ENCODE results near the gene NDRG2. TPM values are rescaled to one million over a fixed set of nuclear protein-coding genes. Genes with fewer than 3 reads are reported as not detected.

NDRG2 gene
- total and polyA plus RNA-seq, 9 donors: 355 to 703 (median 433) TPM

DNA sequence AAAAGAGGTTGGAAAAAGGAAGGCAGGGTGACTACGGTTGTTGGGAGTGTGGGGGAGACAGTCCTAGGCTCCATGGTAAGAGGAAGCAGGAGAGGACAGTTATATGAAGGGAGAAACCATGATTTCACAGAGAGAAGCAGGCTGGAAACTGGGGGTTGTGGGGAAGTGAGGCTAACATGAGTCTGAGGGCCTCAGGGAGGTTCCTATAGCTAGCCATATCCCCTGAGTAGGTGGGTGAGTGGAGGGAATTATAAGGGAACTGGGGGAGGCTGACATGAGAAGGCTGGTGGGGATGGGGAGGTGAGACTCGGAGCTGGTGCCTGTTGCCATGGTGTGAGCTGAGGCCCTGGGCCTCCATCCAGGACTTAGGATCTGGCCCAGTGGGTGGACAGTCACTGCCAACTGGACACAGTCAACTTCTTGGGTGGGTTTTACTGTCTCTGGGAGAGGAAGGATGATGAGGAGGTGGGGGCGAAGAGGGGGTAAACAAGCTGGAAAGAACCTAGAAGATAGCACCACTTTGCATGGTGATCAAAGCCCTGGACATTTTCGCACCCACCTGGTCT lies 8.4 kb upstream of the NDRG2 start:
- no peak overlapping the region for H3K4me3 ChIP-seq
- no peaks in the 10 kb centered on the region for H3K9me3 ChIP-seq
- H3K27me3 ChIP-seq: no peaks in the 10 kb centered on the region
- intact Hi-C loops (cut with DNase I): no loop called here
- no peaks in the 10 kb centered on the region for H3K36me3 ChIP-seq
- H3K4me1 ChIP-seq (ENCODE audit: insufficient read depth): peaks cover 23% of the 10 kb centered on the region
- TF ChIP-seq, protein P1, sequence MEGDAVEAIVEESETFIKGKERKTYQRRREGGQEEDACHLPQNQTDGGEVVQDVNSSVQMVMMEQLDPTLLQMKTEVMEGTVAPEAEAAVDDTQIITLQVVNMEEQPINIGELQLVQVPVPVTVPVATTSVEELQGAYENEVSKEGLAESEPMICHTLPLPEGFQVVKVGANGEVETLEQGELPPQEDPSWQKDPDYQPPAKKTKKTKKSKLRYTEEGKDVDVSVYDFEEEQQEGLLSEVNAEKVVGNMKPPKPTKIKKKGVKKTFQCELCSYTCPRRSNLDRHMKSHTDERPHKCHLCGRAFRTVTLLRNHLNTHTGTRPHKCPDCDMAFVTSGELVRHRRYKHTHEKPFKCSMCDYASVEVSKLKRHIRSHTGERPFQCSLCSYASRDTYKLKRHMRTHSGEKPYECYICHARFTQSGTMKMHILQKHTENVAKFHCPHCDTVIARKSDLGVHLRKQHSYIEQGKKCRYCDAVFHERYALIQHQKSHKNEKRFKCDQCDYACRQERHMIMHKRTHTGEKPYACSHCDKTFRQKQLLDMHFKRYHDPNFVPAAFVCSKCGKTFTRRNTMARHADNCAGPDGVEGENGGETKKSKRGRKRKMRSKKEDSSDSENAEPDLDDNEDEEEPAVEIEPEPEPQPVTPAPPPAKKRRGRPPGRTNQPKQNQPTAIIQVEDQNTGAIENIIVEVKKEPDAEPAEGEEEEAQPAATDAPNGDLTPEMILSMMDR (IDR thresholded peaks at IDR 0.05): no peak
- TF ChIP-seq EP300 (IDR thresholded peaks at IDR 0.05): no peak
- TF ChIP-seq POLR2A (IDR thresholded peaks at IDR 0.05): no peak
- H3K27ac ChIP-seq: no peak overlapping the region
- WGBS, 3 donors: 82 to 94% (median 89%) methylated on average over 4 of the region's 4 CpGs
- no peak for DNase-seq

DNA sequence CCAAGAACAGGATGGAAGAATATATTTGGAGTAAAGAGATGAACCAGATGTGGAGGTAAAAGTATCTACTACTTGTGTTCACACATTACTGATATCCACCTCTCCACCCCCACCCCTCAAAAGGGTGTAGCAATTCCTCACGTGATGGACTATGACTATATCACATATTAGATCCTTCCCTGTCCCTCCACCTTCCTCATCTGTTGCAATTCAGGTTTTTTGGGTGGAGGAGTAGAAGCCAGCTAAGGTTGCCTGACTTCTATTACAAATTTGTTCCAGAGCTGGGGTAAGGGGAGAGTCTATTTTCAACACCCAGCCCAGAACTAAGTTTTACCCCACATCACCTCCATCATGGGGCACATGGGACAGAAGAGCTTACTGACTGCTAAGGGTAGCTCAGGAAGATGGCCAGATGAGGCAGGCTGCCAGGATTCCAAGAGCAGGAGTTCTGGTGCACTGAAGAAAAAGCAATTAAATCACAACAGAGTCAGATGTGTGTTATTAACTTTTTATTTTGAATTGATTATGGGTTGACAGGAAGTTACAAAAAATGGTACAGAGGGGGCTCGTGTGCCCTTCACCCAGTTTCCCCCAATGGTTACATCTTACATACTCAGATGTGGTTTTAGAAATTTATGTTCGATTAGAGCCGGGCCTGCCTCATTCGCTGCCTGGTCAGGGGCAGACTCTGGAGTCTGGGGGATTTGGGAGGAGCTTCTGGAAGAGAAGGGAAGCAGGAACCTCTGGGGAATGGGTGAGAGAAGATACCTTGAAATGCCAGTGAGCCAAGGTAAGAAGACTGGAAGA lies 7.7 kb upstream of the NDRG2 start:
- intact Hi-C loops (cut with DNase I): no loop called here
- Histone ChIP-seq H3K27me3 (no peaks in the 10 kb centered on the region), H3K36me3 (no peaks in the 10 kb centered on the region), H3K27ac (no peak overlapping the region), H3K9me3 (no peaks in the 10 kb centered on the region), H3K4me1 (ENCODE audit: insufficient read depth) (peaks cover 19% of the 10 kb centered on the region), H3K4me3 (no peak overlapping the region)
- DNase-seq: no peak
- TF ChIP-seq POLR2A (IDR thresholded peaks at IDR 0.05) (no peak), EP300 (IDR thresholded peaks at IDR 0.05) (no peak)
- TF ChIP-seq, protein P1 (IDR thresholded peaks at IDR 0.05): no peak
- WGBS, 3 donors: 73 to 84% (median 77%) methylated on average over 5 of the region's 5 CpGs

DNA sequence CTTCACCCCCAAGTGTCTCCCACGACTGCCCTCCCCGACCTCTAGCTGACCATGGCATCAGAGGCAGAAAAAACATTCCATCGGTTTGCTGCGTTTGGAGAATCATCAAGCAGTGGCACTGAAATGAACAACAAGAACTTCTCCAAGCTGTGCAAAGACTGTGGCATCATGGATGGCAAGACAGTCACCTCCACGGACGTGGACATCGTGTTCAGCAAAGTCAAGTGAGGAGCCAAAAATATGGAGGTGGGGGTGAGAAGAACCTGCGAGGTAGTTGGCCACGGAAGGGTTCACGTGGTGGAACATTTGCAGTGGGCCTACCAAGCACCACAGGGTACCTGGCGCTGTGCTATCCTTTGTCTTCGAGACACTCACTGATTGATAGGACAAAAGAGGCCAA lies 5.7 kb upstream of the NDRG2 start:
- Histone ChIP-seq H3K4me3 (no peak overlapping the region), H3K4me1 (ENCODE audit: insufficient read depth) (peaks cover 26% of the 10 kb centered on the region), H3K27ac (no peak overlapping the region), H3K9me3 (no peaks in the 10 kb centered on the region), H3K27me3 (no peaks in the 10 kb centered on the region), H3K36me3 (no peaks in the 10 kb centered on the region)
- no peak for DNase-seq
- TF ChIP-seq POLR2A (IDR thresholded peaks at IDR 0.05) (no peak), EP300 (IDR thresholded peaks at IDR 0.05) (no peak)
- TF ChIP-seq, protein P1 (IDR thresholded peaks at IDR 0.05): no peak
- WGBS, 3 donors: 84 to 91% (median 90%) methylated on average over 12 of the region's 12 CpGs
- intact Hi-C loops (cut with DNase I): no loop called here

DNA sequence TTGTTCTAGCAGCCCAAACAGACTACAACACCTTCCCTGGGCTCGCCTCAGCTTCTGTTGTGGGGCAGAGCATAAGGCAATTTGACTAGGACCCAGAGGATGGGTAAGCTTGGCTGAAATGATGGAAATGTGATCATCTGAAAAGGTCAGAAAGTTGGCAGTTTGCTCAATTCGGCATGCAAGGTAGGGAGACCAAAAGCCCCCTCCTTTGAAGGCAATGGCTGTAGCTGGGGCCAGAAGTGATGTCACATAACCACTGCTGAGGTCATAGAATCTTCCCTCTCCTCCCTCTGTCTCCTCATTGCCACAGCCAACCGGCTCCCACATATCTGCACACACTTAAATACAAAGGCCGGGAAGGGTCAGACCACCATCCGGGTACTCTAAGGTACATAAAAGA lies 5.1 kb upstream of the NDRG2 start, which contains the start of gene TPPP2:
TSS of gene TPPP2 (plus strand) at position 301 of the 400 bp plus-strand sequence. CDS start 365 bp downstream, outside the sequence.
- no peak within 1 kb of the TSS for H3K27ac ChIP-seq
- no peaks in the 10 kb centered on the region for H3K9me3 ChIP-seq
- no peak for TF ChIP-seq EP300 (IDR thresholded peaks at IDR 0.05)
- TF ChIP-seq POLR2A (IDR thresholded peaks at IDR 0.05): no peak
- TF ChIP-seq, protein P1 (IDR thresholded peaks at IDR 0.05): no peak
- whole genome bisulfite sequencing, 3 donors: 88 to 92% (median 91%) methylated on average over 5 of the region's 5 CpGs
- H3K4me3 ChIP-seq: no peak within 1 kb of the TSS
- no peak for DNase-seq
- intact Hi-C loops (cut with DNase I): loop anchor here in 2 of 4 donors (10.0 kb wide), 2 partner anchors 55 to 345 kb away; partner anchors contain the start of genes ANG (in 1 of the 2) and RNASE4 (in 1 of the 2)
- H3K4me1 ChIP-seq (ENCODE audit: insufficient read depth): peaks cover 21% of the 10 kb centered on the region
- no peaks in the 10 kb centered on the region for H3K27me3 ChIP-seq
- no peaks in the 10 kb centered on the region for H3K36me3 ChIP-seq

All from ovary (tissue), 9 donors.